Omental fat pad (tissue), 4 donors: ENCODE results near the gene SLC2A4RG. TPM values are rescaled to one million over a fixed set of nuclear protein-coding genes. Genes with fewer than 3 reads are reported as not detected.
A peak's percentile ranks its signal among the peaks of the same experiment; 100 is the strongest.

Source experiments
- ATAC-seq: fragments of 150-250 bp; one replicate; pipeline ENCODE4 v1.9.1; 2016; ENCODE audit warnings: mild to moderate bottlenecking, moderate library complexity; ENCODE audit not compliant: low FRiP score
- DNase-seq: peaks from one replicate; pipeline ENCODE4 v3.0.0-alpha.2; 2019; ENCODE audit warnings: low spot score
- total RNA-seq, 4 donors: library from RNA; depleted of rRNA; stranded (reverse); fragments of >200 nt; gene quantifications; one replicate each; pipeline ENCODE4 v1.1.0, GENCODE V29; 2016
- TF ChIP-seq, protein P1 (sequence below), 3 donors: fragments of 450-650 bp; IDR thresholded peaks; one replicate each; pipeline ENCODE4 v1.5.1; 2016 to 2017; ENCODE audit warnings: antibody characterized with exemption in 3 of 3, mild to moderate bottlenecking in 3 of 3, moderate library complexity in 2 of 3

Gene SLC2A4RG
- total RNA-seq, 4 donors from 2014 or later, result 25.3 to 82.0 (median 40.9) TPM

DNA sequence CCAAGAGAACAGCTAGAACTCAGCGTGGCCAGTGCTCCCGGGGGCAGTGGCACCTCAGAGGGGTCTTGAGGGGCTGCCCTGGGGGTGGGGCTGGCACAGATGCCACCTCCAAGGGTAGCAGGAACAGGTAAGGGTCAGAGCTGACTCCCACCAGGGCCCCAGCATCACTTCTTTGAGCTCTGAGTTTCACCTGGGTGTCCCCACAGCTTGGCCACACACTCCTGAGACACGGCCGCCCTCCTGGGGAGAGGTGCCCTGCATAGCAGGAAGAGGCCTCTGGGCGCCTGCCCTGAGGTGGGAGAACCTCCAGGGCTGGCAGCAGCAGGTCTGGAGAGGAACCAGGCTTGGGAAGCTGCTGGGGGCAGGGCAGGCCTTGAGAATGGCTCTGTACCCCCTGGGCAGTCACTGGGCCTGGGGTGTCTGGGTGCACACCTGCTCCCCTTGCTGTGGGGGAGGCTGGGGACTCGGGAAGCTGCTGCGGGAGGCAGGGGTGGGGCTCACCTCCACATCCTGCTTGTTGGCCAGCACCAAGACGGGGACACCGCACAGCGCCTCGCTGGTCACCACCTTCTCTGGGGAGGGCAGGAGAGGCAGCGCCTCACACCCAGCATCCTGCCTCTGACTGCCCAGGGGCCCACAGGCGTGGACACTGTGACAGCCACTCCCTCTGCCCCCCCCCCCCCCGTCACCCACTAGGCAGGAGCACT is 38.1 kb upstream of the SLC2A4RG start:
- ATAC-seq (no peak), DNase-seq (peak; percentile 7)
- TF ChIP-seq, protein P1, sequence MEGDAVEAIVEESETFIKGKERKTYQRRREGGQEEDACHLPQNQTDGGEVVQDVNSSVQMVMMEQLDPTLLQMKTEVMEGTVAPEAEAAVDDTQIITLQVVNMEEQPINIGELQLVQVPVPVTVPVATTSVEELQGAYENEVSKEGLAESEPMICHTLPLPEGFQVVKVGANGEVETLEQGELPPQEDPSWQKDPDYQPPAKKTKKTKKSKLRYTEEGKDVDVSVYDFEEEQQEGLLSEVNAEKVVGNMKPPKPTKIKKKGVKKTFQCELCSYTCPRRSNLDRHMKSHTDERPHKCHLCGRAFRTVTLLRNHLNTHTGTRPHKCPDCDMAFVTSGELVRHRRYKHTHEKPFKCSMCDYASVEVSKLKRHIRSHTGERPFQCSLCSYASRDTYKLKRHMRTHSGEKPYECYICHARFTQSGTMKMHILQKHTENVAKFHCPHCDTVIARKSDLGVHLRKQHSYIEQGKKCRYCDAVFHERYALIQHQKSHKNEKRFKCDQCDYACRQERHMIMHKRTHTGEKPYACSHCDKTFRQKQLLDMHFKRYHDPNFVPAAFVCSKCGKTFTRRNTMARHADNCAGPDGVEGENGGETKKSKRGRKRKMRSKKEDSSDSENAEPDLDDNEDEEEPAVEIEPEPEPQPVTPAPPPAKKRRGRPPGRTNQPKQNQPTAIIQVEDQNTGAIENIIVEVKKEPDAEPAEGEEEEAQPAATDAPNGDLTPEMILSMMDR (IDR thresholded peaks at IDR 0.05), result no peak

DNA sequence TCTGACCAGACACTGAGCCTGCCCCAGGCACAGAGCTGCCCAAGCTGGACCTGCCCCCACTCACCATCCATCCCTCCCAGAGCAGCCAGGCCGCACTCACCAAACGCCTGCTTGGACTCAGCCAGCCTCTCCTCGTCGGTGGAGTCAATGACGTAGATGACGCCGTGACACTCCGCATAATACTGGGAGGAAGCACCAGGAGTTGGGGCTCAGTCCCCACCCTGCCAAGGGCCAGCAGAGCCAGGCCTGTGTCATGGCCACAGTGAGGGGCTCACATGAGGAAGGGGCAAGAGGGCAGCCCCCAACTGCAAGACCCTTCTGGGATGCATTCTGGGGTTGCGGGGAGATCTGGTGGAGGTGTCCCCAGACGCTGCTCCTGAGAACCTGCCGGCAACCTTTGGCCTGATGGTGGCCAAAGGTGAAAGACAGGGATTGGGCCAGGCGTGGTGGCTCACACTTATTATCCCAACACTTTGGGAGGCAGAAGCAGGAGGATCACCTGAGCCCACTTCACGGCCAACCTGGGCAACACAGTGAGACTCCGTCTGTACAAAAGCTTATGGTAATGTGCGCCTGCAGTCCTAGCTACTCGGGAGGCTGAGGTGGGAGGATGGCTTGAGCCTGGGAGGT is 37.4 kb upstream of the SLC2A4RG start:
- DNase-seq (peak; percentile 15), ATAC-seq (no peak)
- TF ChIP-seq, protein P1 (IDR thresholded peaks at IDR 0.05), result no peak

DNA sequence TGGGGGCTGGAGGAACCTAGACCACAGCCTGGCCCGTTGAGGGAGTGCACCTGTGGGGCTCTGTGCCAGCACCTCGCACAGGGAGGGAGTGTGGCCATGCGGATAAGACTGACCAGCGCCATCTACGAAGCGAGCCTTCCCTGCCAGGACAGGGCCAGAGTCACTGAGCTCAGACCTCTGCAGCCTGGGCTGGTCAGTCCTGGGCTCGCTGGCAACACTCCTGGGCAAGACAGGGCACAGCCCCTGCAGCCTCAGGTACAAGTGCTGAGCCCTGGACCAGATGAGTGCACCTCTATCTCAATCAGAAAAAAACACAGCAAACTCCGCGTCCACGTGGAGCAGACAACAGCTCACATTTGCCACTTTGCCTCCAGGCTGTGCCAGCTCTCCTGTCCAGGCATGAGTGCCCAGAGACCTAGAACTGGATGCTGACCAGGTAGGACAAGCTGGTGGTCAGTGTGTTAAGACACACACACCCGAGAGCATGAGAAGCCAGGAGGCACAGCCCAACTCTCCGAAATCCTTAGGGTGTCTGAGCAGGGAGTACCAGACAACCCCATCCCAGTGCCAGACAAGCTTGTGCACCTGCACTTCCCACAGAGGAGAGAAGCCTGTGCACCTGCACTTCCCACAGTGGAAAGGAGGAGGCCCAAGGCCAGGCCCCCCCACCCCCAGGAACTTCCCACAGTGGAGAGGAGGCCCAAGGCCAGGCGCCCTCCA is 36.7 kb upstream of the SLC2A4RG start:
- ATAC-seq, result no peak
- no peak for DNase-seq
- TF ChIP-seq, protein P1 (IDR thresholded peaks at IDR 0.05), result no peak

DNA sequence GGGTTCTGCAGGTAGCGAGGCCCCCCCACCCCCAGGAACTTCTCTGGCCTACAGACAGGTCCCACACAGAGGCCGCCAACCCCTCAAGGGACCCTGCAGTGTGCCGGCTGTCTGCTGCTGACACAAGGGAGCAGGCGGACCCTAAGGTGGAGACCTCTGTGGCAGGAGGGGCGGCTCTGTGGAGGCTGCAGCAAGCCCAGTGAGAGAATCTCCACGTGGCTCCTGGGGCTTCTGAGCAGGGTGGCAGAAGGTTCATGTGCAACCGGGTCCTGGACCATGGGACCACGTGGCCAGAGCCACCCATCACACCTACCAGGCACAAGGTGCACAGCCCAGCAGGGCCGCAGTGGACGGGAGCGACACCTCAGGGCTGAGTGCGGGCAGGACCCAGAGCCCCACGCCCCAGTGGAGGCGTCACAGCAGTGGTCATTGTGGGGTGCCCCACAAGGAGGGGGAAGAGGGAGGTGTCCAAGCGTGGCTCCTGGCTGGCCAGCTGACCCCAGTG is 36.1 kb upstream of the SLC2A4RG start:
- DNase-seq (no peak), ATAC-seq (no peak)

DNA sequence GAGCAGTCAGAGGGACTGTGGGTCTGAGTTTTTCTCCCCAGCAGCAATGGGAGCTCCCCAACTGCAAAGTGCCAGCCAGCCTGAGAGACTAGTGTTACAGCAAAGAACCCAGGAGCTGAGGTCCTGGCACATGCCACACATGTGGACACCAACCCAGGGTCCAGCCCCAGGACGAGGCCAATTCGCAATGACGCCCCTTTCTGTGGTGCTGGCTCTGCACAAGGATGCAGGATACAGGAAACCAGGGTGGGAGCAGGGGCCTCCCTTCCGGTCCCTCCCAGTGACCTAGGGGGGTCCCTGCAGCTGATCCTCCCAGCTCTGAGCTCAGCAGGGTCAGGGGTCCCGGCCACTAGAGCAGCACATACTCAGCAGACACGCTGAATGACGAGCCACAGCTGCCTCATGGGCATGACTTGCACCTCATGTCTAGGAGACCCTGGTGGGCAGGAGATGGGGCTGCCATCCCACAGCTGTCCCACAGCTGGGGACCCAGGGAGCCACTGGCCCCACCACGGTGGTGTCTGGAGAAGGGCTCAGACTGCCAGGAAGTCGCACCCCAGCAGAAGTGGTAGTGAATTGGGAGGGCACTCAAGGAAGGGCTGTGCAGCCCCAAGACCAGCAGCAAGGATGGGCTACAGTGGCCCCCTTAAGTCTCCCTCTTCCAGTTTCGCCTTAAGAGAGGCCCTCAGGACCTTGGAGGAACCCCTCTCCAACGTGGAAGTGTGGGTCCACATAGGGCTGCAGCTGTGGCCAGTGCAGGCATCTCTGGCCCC is 35.4 kb upstream of the SLC2A4RG start:
- ATAC-seq, result no peak
- TF ChIP-seq, protein P1 (IDR thresholded peaks at IDR 0.05), result no peak
- no peak for DNase-seq

More for the DNA sequence above, 36.1 kb upstream of the SLC2A4RG start:
- TF ChIP-seq, protein P1 (IDR thresholded peaks at IDR 0.05), result no peak

DNA sequence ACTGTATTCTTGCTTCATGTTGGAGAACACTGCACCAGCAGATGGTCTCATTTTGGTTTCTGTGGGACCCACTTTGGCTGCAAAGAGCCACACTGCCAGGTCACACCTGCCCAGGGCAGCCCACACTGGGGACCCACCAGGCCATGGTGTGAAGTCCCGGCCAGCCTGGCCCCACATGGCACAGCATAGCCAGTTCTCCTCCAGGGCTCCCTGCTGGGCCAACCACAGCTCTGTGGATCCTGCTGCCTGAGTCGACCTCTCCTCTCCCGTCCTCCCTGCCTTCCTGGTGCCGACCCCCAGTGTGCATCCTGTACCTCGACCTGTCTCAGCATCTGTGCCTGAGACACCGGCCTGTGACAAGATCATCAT is 34.8 kb upstream of the SLC2A4RG start:
- TF ChIP-seq, protein P1 (IDR thresholded peaks at IDR 0.05), result no peak
- DNase-seq (no peak), ATAC-seq (no peak)
